ENCODE measurements around the gene TPST1.
"Not testable (repeated sequence)": the region's sequence is repeated elsewhere in the genome, so short reads cannot be mapped to it uniquely, and the experiment has no call there.

Gene TPST1

DNA sequence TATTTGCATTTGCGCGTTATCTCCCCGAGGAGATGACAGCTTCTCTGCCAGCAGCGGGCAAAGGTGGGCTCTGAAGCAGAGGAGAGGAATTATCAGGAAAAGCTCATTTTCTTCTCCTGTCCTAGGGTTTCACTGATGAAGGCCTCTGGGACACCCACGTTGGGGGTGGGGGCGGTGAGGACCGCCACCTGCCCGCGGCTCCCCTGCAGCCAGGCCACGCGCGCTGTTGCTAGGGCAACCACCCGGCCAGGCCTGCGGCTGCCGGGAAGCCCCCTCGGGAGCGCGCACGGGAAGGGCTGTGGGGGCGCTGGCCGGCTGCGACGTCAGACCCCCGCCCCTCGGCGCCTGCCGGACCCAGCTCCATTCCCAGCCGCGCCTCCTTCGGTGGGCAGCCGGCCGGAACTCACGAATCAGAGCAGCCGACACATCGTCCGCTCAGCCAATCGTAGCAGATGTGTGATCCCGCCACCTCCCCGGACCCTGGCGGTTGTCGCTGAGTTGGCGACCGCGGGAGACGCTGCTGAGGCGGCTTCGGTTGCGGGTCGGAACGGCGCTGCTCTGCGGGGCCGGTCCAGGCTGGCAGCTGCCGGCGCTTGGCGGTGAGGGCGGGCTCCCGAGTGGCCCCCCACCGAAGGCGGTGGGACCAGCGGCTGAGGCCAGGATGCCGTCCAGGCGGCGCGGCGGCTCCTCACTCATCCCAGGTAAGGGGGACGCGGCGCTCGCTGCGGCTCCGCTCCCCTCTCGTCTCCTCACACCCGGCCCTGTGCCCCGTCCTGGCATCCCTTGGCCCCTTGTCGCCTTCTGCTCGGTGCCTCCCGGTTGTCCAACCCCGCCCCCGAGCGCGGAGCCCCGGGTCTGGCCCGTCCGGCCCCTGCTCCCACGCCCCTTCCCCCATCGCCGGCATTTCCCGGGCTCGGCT lies at the start of gene TPST1:
Gene TPST1, plus strand, starts transcription at position 513 of the 919 bp plus-strand sequence. CDS start 35,092 bp downstream, outside the sequence.
- DNase-seq = peak; percentile 83

DNA sequence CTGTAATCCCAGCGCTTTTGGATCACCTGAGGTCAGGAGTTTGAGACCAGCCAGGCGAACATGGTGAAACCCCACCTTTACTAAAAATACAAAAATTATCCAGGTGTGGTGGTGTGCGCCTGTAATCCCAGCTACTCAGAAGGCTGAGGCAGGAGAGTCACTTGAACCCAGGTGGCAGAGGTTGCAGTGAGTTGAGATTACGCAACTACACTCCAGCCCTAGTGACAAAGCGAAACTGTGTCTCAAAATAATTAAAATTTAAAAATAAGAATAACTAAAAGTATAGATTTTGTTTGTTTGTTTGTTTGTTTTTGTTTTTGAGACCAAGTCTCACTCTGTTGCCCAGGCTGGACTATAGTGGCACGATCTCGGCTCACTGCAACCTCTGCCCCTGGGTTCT lies 49.1 kb upstream of the TPST1 start:
- not testable (repeated sequence) for DNase-seq

- no peak for DNase-seq
Observed at GRCh38 chr7:66157060-66157459, 48.1 kb upstream of the TPST1 start.

DNA sequence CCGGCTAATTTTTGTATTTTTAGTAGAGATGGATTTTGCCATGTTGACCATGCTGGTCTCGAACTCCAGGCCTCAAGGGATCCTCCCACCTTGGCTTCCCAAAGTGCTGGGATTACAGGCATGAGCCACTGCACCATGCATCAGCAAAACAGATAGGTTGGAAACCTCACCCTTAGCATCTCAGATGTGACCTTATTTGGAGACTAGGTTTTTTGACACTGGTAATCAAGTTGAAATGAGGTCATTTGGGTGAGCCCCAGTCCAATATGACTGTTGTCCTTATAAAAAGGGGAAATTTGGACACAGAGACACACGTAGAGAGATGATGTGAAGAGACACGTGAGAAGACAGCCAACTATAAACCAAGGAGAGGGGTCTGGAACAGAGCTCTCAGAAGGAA lies 42.5 kb upstream of the TPST1 start:
- no peak for DNase-seq

DNA sequence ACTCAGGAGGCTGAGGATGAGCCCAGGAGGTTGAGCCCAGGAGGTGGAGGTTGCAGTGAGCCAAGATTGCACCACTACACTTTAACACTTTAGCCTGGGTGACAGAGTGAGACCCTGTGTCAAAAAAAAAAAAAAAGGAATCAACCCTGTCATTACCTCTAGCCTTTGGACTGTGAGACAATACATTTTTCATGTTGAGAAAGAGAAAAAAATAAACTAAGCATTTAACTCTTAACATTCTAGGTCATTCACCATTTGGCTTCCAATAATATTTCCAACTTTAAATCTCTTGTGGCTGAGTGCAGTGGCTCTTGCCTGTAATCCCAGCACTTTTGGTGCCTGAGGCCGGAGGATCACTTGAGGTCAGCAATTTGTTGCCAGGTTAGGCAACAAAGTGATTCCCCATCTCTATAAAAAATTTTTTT lies 41.9 kb upstream of the TPST1 start:
- DNase-seq = no peak

DNA sequence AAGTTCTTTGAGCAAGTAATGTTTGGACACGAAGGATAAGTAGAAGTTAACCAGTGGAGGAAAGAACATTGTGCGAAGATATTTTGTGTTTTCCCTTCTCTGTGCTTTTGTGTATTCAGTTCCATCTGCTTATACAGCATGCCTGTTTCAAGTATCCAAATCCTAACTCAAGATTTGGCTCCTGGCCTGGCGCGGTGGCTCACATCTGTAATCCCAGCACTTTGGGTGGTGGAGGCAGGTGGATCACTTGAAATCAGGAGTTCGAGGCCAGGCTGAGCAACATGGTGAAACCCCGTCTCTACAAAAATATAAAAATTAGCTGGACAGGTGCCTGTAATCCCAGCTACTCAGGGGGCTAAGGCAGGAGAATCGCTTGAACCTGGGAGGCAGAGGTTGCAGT lies 40.8 kb upstream of the TPST1 start:
- no peak for DNase-seq

GRCh38 chr7:66167773-66168387 lies 37.3 kb upstream of the TPST1 start:
- DNase-seq = no peak

DNA sequence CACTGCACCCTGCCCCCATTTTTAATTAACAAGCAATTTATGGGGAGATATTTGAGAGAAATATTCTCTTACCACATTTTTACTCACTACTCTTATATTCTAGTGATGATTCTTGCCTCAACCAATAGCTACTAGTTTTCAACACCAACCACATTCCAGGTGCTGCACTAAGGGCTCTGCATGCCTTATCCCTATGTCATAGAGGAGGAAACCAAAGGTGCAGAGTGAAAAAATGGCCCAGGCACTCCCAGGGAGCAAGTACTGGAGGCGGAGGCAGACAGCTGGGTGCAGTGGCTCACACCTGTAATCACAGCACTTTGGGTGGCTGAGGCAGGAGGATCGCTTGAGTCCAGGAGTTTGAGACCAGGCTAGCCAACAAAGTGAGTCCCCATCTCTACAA lies 35.5 kb upstream of the TPST1 start:
- DNase-seq = no peak

GRCh38 chr7:66170309-66171231 lies 34.6 kb upstream of the TPST1 start:
- no peak for DNase-seq

DNA sequence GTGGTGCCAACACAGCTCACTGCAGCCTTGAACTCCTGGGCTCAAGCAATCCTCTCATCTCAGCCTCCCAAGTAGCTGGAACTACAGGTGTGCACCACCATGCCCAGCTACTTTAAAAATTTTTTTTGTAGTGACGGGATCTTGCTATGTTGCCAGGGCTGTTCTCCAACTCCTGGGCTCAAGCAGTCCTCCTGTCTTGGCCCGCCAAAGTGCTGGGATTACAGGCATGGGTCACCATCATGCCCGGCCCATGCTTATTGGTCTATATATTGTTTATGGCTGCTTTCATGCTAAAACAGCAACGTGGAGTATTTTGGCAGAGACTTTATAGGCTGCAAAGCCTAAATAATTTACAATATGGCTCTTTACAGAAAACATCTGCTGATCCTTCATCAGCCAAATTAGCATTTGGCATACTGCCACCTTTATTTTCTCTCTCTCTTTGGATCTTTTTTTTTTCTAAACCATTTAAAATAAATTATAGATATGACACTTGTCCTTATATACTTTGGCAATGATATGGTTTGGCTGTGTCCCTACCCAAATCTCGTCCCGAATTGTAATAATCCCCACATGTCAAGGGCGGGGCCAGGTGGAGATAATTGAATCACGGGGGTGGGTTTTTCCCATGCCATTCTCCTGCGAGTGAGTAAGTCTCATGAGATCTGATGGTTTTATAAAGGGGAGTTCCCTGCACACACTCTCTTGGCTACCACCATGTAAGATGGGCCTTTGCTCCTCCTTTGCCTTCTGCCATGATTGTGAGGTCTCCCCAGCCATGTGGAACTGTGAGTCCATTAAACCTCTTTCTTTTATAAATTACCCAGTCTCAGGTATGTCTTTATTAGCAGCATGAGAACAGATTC lies 32.4 kb upstream of the TPST1 start:
- DNase-seq = not testable (repeated sequence)

DNA sequence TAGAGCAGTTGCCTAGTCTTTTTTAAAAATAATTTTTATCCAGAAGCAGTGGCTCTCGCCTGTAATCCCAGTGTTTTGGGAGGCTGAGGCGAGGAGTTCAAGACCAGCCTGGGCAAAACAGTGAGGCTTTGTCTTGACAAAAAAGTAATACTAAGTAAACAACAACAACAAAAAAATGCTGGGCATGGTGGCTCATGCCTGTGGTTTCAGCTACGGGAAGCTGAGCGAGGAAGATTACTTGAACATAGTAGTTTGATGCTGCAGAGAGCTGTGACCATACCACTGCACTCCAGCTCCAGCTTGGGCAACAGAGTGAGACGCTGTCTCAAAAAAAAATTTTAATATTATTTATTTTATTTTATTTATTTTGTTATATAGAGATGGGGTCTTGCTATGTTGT lies 31.3 kb upstream of the TPST1 start:
- no peak for DNase-seq

DNA sequence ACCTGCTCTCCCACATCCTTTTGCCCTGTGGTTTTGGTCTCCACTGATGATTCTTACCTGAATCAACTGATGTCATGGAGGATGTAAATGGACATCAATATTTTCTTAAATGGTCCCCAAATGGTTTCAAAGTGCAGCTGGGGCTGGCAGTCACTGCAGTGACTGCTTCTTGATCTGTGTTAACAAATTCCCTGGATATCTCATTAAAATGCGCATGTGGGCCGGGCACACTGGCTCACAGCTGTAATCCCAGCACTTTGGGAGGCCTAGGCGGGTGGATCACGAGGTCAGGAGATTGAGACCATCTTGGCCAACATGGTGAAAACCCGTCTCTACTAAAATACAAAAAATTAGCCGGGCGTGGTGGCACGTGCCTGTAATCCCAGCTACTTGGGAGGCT lies 30.1 kb upstream of the TPST1 start:
- DNase-seq = not testable (repeated sequence)

DNA sequence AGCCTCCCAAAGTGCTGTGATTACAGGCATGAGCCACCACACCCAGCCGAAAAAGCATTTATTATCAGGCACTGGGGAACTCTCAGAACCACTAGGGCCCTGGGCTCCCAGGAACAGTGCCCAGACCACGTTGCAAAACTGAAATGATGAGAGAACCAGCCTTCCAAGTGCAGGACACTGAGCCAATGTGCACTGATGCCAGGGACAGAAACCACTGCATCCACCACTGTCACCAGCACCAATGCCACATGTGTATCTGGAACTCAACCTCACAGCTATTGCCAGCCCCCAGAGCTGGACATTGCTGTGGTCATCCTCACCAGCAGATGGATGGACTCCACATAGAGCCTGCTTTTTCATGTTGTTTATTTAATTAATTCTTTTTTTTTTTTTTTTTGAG lies 28.2 kb upstream of the TPST1 start:
- DNase-seq = no peak

DNA sequence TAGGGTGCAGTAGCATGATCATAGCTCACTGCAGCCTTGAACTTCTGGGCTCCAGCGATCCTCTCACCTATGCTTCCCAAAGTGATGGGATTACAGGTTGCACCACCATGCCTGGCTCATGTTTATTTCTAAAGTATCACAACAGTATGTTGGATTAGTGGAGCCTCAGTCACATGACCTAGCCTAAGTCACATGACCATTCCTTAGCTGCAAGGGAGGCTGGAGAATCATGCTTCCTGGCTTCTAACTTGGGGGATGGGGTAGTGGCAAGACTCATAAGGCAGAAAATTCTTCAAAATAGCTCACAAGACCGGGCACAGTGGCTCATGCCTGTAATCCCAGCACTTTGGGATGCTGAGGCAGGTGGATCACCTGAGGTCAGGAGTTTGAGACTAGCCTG lies 26.9 kb upstream of the TPST1 start:
- DNase-seq = no peak

- no peak for DNase-seq
Observed at GRCh38 chr7:66181329-66181728, 23.8 kb upstream of the TPST1 start.

DNA sequence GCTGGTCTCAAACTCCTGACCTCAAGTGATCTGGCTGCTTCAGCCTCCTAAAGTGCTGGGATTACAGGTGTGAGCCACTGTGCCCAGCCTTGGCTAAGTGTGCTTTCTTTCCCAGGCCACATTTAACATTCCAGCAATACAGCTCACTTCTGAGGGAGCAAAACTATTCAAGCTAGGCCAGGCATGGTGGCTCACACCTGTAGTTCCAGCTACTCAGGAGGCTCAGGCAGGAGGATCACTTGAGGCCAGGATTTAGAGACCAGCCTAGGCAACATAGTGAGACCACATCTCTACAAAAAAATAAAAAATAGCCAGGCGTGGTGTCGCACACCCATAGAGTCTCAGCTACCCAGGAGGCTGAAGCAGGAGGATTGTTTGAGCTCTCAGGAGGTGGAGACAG lies 23.3 kb upstream of the TPST1 start:
- no peak for DNase-seq

GRCh38 chr7:66182920-66183319 lies 22.2 kb upstream of the TPST1 start:
- DNase-seq = no peak

- DNase-seq = no peak
Observed at GRCh38 chr7:66183700-66184099, 21.4 kb upstream of the TPST1 start.

GRCh38 chr7:66185680-66186187 lies 19.4 kb upstream of the TPST1 start:
- no peak for DNase-seq

DNA sequence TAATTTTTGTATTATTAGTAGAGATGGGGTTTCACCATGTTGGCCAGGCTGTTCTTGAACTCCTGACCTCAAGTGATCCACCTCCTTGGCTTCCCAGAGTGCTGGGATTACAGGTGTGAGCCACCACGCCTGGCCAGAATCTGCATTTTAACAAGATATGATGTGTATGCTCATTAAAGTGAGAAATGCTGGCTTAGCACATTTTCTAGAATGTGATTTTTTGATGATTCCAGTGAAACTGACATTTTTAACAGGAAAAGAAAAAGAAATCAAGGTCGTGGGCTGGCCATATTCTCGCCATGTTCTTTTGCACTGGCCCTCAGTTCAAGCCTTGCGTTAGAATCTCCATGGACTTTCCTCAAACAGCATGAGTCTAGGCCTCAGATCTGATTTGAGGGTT lies 18.1 kb upstream of the TPST1 start:
- DNase-seq = no peak

DNA sequence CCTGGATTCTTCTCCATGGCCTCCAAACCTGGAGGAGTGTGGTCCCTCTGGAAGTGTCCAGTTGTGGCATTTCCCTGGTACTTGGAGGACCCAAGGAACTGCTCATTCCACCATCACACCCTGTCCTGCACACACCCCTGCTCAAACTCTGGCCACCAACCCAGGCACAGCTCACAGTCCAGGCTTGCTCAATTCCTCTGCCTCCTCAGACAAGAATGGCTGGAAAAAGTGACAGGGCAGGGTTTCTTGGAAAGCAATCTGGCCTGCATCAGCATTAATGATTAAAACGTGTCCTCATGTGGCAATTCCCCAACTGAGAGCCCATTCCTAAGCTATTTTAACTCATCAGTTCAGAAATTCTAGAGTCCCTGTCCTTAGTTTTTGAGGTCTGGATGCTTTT lies 17.2 kb upstream of the TPST1 start:
- DNase-seq = no peak

- no peak for DNase-seq
Observed at GRCh38 chr7:66188645-66189044, 16.5 kb upstream of the TPST1 start.
